Neural progenitor cell (in vitro differentiated cells): ENCODE measurements around the gene SH3GLB1. TPM values are rescaled to one million over a fixed set of nuclear protein-coding genes. Genes with fewer than 3 reads are reported as not detected.

Experiments used
- DNase-seq: peaks from one replicate; pipeline ENCODE4 v3.0.0-alpha.2; 2016; ENCODE audit warnings: low spot score
- H2AFZ ChIP-seq: fragments of 200-600 bp; sonication (generic); replicated peaks from 2 replicates; pipeline ENCODE4 v1.6.1; 2016; ENCODE audit warnings: antibody characterized with exemption
- H3F3A ChIP-seq: fragments of 200-600 bp; sonication (generic); 2 replicates; pipeline ENCODE4 v1.6.1; 2016; ENCODE audit warnings: antibody characterized with exemption, low read depth
- H3K27ac ChIP-seq: fragments of 200-600 bp; sonication (generic); 2 replicates; pipeline ENCODE4 v1.5.1; 2016; ENCODE audit warnings: mild to moderate bottlenecking
- H3K27me3 ChIP-seq: fragments of 200-600 bp; sonication (generic); 2 replicates; pipeline ENCODE4 v1.6.1; 2016; ENCODE audit warnings: mild to moderate bottlenecking, moderate library complexity
- H3K36me3 ChIP-seq: fragments of 200-600 bp; sonication (generic); 2 replicates; pipeline ENCODE4 v1.5.1; 2016
- H3K4me1 ChIP-seq: fragments of 200-600 bp; sonication (generic); 2 replicates; pipeline ENCODE4 v1.6.1; 2016; ENCODE audit warnings: mixed run types
- H3K4me2 ChIP-seq: fragments of 200-600 bp; sonication (generic); 2 replicates; pipeline ENCODE4 v1.6.1; 2016
- H3K4me3 ChIP-seq: fragments of 200-600 bp; sonication (generic); 2 replicates; pipeline ENCODE4 v1.5.1; 2016
- H3K79me2 ChIP-seq: fragments of 200-600 bp; sonication (generic); 2 replicates; pipeline ENCODE4 v1.6.1; 2016; ENCODE audit warnings: low read depth
- H3K9ac ChIP-seq: fragments of 200-600 bp; sonication (generic); 2 replicates; pipeline ENCODE4 v1.6.1; 2016
- H3K9me3 ChIP-seq: fragments of 200-600 bp; sonication (generic); 2 replicates; pipeline ENCODE4 v1.5.1; 2016; ENCODE audit warnings: low read depth
- H4K20me1 ChIP-seq: fragments of 200-600 bp; sonication (generic); 2 replicates; pipeline ENCODE4 v1.6.1; 2016; ENCODE audit warnings: low read depth
- H3K27ac Mint-ChIP-seq: 3 replicates; pipeline ENCODE4 v1.8.0; 2021; ENCODE audit warnings: mixed read lengths
- H3K27me3 Mint-ChIP-seq: 2 replicates; pipeline ENCODE4 v1.8.0; 2022; ENCODE audit warnings: low read depth, mild to moderate bottlenecking, inconsistent platforms, moderate library complexity, mixed read lengths; ENCODE audit not compliant: insufficient read depth
- H3K36me3 Mint-ChIP-seq: 3 replicates; pipeline ENCODE4 v1.8.0; 2021; ENCODE audit warnings: mixed read lengths
- H3K4me1 Mint-ChIP-seq: 3 replicates; pipeline ENCODE4 v1.8.0; 2021; ENCODE audit warnings: mixed read lengths
- H3K4me3 Mint-ChIP-seq: 3 replicates; pipeline ENCODE4 v1.8.0; 2021; ENCODE audit warnings: mild to moderate bottlenecking, moderate library complexity, mixed read lengths
- H3K9me3 Mint-ChIP-seq: 3 replicates; pipeline ENCODE4 v1.8.0; 2020; ENCODE audit warnings: mixed read lengths
- CTCF ChIP-seq: fragments of 200-600 bp; sonication (generic); IDR thresholded peaks from 2 replicates; pipeline ENCODE4 v1.5.1; 2017; ENCODE audit warnings: antibody characterized with exemption, mild to moderate bottlenecking
- EZH2 ChIP-seq: fragments of 200-600 bp; sonication (generic); IDR thresholded peaks from 2 replicates; pipeline ENCODE4 v1.6.1; 2017; ENCODE audit warnings: antibody characterized with exemption, mild to moderate bottlenecking, moderate library complexity
- EZH2phosphoT487 ChIP-seq: fragments of 200-600 bp; sonication (generic); IDR thresholded peaks from 2 replicates; pipeline ENCODE4 v1.6.1; 2017; ENCODE audit warnings: antibody characterized with exemption
- total RNA-seq: library from RNA; depleted of rRNA; stranded (reverse); fragments of >200 nt; gene quantifications from 2 replicates; pipeline ENCODE4 v1.2.3, GENCODE V29; 2015; ENCODE audit warnings: low replicate concordance

The SH3GLB1 gene
- total RNA-seq, 1 donor from 2014 or later = 28.5 TPM

GRCh38 chr1:86714159-86714558 lies 9.8 kb downstream of the SH3GLB1 start:
- no peak overlapping the region for H3K4me2 ChIP-seq
- Mint-ChIP-seq H3K27ac (no peak overlapping the region), H3K36me3 (peaks cover 4% of the 10 kb centered on the region), H3K27me3 (no peaks in the 10 kb centered on the region), H3K4me3 (no peak overlapping the region), H3K9me3 (no peaks in the 10 kb centered on the region), H3K4me1 (no peaks in the 10 kb centered on the region)
- TF ChIP-seq EZH2phosphoT487 (no peak), CTCF (no peak), EZH2 (no peak)
- H3K4me1 ChIP-seq = no peaks in the 10 kb centered on the region
- H2AFZ ChIP-seq = no peak overlapping the region
- peaks cover 71% of the 10 kb centered on the region for H3K79me2 ChIP-seq
- no peak overlapping the region for H3K4me3 ChIP-seq
- H3K27ac ChIP-seq = no peak overlapping the region
- no peak for DNase-seq
- no peaks in the 10 kb centered on the region for H3K27me3 ChIP-seq
- no peaks in the 10 kb centered on the region for H3F3A ChIP-seq
- no peaks in the 10 kb centered on the region for H3K9me3 ChIP-seq
- H3K9ac ChIP-seq = no peak overlapping the region
- H4K20me1 ChIP-seq = peaks cover 32% of the 10 kb centered on the region
- no peaks in the 10 kb centered on the region for H3K36me3 ChIP-seq

- no peaks in the 10 kb centered on the region for H3K27me3 ChIP-seq
- Mint-ChIP-seq H3K36me3 (peaks cover 8% of the 10 kb centered on the region), H3K27me3 (no peaks in the 10 kb centered on the region), H3K4me1 (no peaks in the 10 kb centered on the region), H3K4me3 (no peak overlapping the region), H3K9me3 (no peaks in the 10 kb centered on the region), H3K27ac (no peak overlapping the region)
- no peak overlapping the region for H2AFZ ChIP-seq
- no peak overlapping the region for H3K27ac ChIP-seq
- DNase-seq = no peak
- no peaks in the 10 kb centered on the region for H3K9me3 ChIP-seq
- H4K20me1 ChIP-seq = peaks cover 32% of the 10 kb centered on the region
- H3K36me3 ChIP-seq = no peaks in the 10 kb centered on the region
- no peak overlapping the region for H3K4me2 ChIP-seq
- H3K4me3 ChIP-seq = no peak overlapping the region
- H3F3A ChIP-seq = no peaks in the 10 kb centered on the region
- H3K79me2 ChIP-seq = peaks cover 66% of the 10 kb centered on the region
- TF ChIP-seq CTCF (no peak), EZH2phosphoT487 (no peak), EZH2 (no peak)
- no peak overlapping the region for H3K9ac ChIP-seq
- H3K4me1 ChIP-seq = no peaks in the 10 kb centered on the region
These were observed 10.3 kb downstream of the SH3GLB1 start for GRCh38 chr1:86714561-86715244.

GRCh38 chr1:86718786-86719185 lies 14.4 kb downstream of the SH3GLB1 start:
- Histone ChIP-seq H3F3A (no peaks in the 10 kb centered on the region), H3K36me3 (peaks cover 9% of the 10 kb centered on the region), H3K27me3 (no peaks in the 10 kb centered on the region), H2AFZ (no peak overlapping the region), H3K9me3 (no peaks in the 10 kb centered on the region), H3K79me2 (peaks cover 25% of the 10 kb centered on the region), H4K20me1 (peaks cover 17% of the 10 kb centered on the region), H3K9ac (no peak overlapping the region), H3K4me3 (no peak overlapping the region), H3K4me1 (no peaks in the 10 kb centered on the region), H3K4me2 (no peak overlapping the region), H3K27ac (no peak overlapping the region)
- DNase-seq = no peak
- H3K4me3 Mint-ChIP-seq = no peak overlapping the region
- peaks cover 9% of the 10 kb centered on the region for H3K36me3 Mint-ChIP-seq
- H3K4me1 Mint-ChIP-seq = no peaks in the 10 kb centered on the region
- no peaks in the 10 kb centered on the region for H3K27me3 Mint-ChIP-seq
- H3K27ac Mint-ChIP-seq = no peak overlapping the region
- TF ChIP-seq CTCF (no peak), EZH2 (no peak), EZH2phosphoT487 (no peak)
- H3K9me3 Mint-ChIP-seq = no peaks in the 10 kb centered on the region
